HG03196 (cell line): ENCODE results near the gene MON2.
"Not testable (repeated sequence)": the region's sequence is repeated elsewhere in the genome, so short reads cannot be mapped to it uniquely, and the experiment has no call there.

Experiments
- ATAC-seq: cut with Tn5 transposase; IDR thresholded peaks from one replicate; pipeline ENCODE4 v1.9.1; 2021; ENCODE audit not compliant: unreplicated experiment

MON2 gene

GRCh38 chr12:62466594-62467491 is at the start of gene MON2:
MON2 (plus strand) TSS chr12:62466826; CDS start chr12:62467208, 382 bp downstream.
- ATAC-seq: peak; percentile 99

- no peak for ATAC-seq
These were observed 40.5 kb upstream of the MON2 start for GRCh38 chr12:62426089-62426488.

DNA sequence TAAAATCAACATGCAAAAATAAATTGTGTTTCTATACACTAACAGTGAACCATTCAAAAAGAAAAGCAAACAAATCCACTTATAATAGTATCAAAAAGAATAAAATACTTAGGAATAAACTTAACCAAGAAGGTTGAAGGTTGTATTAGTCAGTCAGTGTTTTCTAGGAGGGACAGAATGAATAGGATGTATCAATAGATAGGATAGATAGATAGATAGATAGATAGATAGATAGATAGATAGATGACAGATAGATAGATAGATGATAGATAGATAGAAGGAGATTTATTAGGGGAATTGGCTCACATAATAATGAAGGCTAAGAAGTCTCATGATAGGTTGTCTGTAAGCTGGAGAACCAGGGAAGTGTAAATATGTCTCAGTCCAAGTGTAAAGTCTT is 37.2 kb upstream of the MON2 start:
- no peak for ATAC-seq

GRCh38 chr12:62434494-62435302 is 31.9 kb upstream of the MON2 start:
- no peak for ATAC-seq

GRCh38 chr12:62435303-62436163 is 31.1 kb upstream of the MON2 start:
- ATAC-seq: peak; percentile 73

DNA sequence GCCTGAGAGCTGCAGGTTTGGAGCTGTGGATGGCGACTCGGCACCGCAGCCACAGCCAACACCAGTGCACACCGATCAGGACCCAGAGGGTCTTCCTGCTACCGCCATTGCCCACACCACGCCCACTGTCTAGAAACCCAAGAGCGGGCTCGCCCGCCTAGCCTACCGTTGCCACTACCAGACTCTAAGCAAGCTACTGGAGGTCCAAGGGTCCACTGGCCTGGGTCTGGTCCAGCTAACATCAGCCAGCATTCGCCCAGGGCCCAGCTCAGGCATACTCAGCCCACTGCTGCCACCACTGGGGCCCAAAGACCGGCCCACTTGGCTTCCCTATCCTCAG is 30.5 kb upstream of the MON2 start:
- ATAC-seq: no peak

- ATAC-seq: no peak
These were observed 28.4 kb upstream of the MON2 start for GRCh38 chr12:62438098-62438692.

DNA sequence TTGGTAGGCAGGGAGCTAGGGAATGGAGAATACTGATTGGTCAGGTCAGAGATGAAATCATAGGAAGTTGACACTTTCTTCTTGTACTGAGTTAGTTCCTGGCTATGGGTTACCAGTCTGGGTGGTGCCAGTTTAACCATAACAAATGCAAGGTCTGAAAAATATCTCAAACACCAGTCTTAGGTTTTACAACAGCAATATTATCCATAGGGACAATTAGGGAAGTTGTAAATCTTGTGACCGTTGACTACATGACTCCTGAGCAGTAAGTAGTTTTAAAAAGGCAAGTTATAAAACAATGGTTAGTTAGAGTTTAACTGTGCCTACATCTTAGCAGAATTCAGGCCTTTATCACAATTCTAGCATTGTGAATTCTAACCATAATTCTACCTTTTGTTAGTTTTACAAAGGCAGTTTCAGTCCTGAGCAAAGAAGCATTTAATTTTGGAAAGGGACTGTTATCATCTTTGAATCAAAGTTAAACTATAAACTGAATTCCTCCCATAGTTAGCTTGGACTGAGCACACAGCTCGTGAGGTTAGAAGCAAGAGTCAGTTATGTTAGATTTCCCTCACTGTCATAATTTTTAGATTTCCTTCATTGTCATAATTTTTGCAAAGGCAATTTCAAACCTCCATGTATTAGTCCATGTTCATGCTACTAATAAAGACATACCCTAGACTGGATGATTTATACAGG is 19.7 kb upstream of the MON2 start:
- no peak for ATAC-seq

- no peak for ATAC-seq
These were observed 18.2 kb upstream of the MON2 start for GRCh38 chr12:62448436-62448835.

DNA sequence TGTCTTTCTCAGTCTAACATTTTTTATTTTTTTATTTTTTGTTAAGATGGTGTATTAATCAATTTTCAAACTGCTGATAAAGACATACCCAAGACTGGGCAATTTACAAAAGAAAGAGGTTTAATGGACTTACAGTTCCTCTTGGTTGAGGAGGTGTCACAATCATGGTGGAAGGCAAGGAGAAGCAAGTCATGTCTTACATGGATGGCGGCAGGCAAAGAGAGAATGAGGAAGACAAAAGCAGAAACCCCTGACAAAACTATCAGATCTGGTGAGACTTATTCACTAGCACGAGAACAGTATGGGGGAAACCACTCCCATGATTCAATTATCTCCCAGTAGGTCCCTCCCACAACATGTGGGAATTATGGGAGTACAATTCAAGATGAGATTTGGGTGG is 11.2 kb upstream of the MON2 start:
- ATAC-seq: not testable (repeated sequence)

DNA sequence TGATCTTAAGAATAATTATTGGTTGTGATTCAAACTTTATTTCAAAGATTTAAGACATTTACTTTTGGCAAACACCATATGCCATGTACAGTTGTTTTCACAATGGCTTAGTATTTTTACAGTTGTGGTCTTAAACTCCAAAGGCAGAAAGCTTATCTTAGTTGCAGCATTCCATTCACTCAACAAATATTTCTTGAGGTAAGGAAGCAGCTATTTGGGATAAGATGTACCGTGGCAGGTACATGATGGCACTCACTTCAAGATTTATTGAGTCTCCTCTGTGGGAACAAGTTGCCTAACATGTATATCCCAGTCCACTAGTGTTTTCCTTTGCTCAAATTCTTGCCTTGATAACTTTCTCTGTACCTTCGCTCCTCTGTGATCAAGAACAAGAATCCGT is 8.0 kb upstream of the MON2 start:
- no peak for ATAC-seq

DNA sequence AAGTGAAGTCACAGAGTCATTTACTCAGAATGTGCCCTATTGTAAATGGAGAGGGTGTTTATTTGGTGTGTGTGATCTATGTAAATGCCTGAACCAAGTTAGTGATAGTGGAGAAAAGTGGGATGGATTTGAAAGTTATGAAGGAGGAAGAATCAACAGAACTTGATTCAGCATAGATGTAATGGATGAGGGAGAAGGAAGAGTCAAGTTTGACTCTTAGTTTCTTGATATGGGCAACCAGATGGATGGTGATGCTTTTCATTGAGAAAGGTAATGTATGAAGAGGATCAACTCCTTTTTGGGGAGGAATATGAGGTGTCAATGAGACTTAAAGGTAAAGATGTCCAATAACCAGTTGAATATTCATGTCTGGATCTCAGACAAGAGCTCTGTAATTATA is 6.7 kb upstream of the MON2 start:
- no peak for ATAC-seq

DNA sequence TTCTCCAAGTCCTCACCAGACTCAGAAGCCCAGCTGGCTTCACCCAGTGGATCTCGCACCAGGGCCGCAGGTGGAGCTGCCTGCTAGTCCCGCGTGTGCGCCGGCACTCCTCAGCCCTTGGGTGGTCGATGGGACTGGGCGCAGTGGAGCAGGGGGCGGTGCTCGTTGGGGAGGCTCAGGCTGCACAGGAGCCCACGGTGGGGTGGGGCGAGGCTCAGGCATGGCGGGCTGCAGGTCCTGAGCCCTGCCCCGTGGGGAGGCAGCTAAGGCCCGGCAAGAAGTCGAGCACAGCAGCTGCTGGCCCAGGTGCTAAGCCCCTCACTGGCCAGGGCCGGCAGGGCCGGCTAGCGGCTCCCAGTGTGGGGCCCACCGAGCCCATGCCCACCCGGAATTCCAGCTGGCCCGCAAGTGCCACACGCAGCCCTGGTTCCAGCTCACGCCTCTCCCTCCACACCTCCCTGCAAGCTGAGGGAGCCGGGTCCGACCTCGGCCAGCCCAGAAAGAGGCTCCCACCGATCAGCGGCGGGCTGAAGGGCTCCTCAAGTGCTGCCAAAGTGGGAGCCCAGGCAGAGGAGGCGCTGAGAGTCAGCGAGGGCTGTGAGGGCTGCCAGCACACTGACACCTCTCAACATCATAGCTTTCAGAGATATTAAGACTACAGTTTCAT is 5.3 kb upstream of the MON2 start:
- ATAC-seq: not testable (repeated sequence)

DNA sequence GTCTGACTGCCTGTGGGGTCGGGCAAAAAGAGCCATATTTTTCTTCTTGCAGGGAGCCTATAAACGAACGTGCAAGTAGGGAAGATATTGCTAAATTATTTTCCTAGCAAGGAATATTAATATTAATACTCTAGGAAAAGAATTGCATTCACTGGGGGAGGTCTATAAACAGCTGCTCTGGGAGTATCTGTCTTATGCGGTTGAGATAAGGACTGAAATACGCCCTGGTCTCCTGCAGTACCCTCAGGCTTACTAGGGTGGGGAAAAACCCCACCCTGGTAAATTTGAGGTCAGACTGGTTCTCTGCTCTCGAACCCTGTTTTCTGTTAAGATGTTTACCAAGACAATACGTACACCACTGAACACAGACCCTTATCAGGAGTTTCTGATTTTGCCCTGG is 3.4 kb upstream of the MON2 start:
- not testable (repeated sequence) for ATAC-seq

GRCh38 chr12:62466018-62466593 is 520 bp upstream of the MON2 start:
- peak; percentile 33 for ATAC-seq

DNA sequence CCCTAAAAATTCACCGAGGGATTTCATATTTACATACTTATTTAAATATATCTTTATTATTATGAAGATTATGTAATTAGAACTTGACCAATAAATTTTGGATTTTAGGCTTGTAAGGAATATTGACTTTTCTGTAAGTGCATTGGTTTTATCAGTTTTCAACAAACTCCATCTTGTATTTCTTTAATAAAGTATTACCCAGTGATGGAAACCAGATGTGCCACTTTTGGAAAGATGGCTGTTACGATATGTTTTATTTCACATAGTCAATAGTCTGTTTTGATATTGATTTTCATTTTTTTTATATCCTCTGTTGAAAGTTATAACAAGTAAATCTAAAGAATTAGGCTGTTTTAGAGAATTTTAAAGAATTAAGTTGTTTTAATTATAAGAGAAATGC is 1.8 kb downstream of the MON2 start:
- no peak for ATAC-seq

GRCh38 chr12:62468935-62469334 is 2.3 kb downstream of the MON2 start:
- no peak for ATAC-seq

GRCh38 chr12:62469704-62470103 is 3.1 kb downstream of the MON2 start:
- no peak for ATAC-seq

DNA sequence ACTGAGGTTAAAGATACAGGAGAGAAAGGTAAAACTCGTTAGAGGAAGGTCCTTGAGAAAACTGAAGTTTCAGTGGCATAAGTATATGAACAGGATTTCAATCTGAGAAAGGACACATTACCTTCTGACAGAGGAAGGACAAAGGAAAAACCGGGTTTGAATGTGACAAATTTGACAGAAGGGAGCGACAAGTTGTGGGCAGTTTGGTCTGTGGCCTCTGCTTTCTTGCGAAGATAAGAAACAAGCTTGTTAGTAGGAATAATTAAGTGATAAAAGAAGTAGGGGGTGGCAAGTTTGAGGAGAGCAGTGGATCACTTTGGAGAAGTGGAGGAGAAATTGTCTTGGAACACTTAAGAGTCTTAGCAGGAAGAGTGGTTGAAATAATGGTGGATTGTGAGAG is 5.1 kb downstream of the MON2 start:
- no peak for ATAC-seq
